NT2/D1 (cell line): ENCODE results near the gene PNLIP.

Experiments used
- SUZ12 ChIP-seq: IDR thresholded peaks from 2 replicates; pipeline ENCODE4 v1.6.1; 2011; ENCODE audit not compliant: insufficient read length, insufficient read depth; ENCODE audit errors: extremely low read depth
- YY1 ChIP-seq: IDR thresholded peaks from 2 replicates; pipeline ENCODE4 v1.6.1; 2011; ENCODE audit not compliant: insufficient read length, insufficient read depth

- TF ChIP-seq SUZ12 = no peak
- no peak for TF ChIP-seq YY1
Measured at GRCh38 chr10:116610443-116611152, 64.9 kb downstream of the PNLIP start.
